CD8-positive, alpha-beta memory T cell (primary cell): ENCODE results near the gene GZMB. TPM values are rescaled to one million over a fixed set of nuclear protein-coding genes. Genes with fewer than 3 reads are reported as not detected.
"Not testable (repeated sequence)": the region's sequence is repeated elsewhere in the genome, so short reads cannot be mapped to it uniquely, and the experiment has no call there.

Experiments used
- CTCF ChIA-PET: fragments of 350-600 bp; sonication (Branson Sonifier 250); formaldehyde crosslinking; loops from one replicate; lab custom pipeline; 2021; ENCODE audit warnings: antibody characterized with exemption; lab: Charles Lee
- POLR2A ChIA-PET: fragments of 350-600 bp; sonication (Branson Sonifier 250); formaldehyde crosslinking; loops from one replicate; lab custom pipeline; 2021; ENCODE audit warnings: antibody characterized with exemption; lab: Charles Lee
- DNase-seq, 5 donors: peaks; one replicate each; pipeline versions ENCODE4 v3.0.0 to v3.0.0-alpha.2; 2020 to 2022; ENCODE audit warnings: mixed read lengths in 1 of 5
- H3K27ac ChIP-seq: one replicate; pipeline ENCODE4 v1.7.0; 2013; ENCODE audit warnings: low read depth, mild to moderate bottlenecking, low read length, moderate library complexity
- H3K27me3 ChIP-seq: 2 replicates; pipeline ENCODE4 v1.7.0; 2013; ENCODE audit warnings: low read length, mild to moderate bottlenecking; ENCODE audit not compliant: insufficient read depth, poor library complexity, severe bottlenecking
- H3K36me3 ChIP-seq: 2 replicates; pipeline ENCODE4 v1.7.0; 2013; ENCODE audit warnings: mild to moderate bottlenecking, low read length, moderate library complexity; ENCODE audit not compliant: insufficient read depth
- H3K4me1 ChIP-seq: 2 replicates; pipeline ENCODE4 v1.7.0; 2013; ENCODE audit warnings: mild to moderate bottlenecking, low read length, moderate library complexity; ENCODE audit not compliant: insufficient read depth
- H3K4me3 ChIP-seq: 2 replicates; pipeline ENCODE4 v1.7.0; 2013; ENCODE audit warnings: mild to moderate bottlenecking, low read length
- H3K9me3 ChIP-seq: 2 replicates; pipeline ENCODE4 v1.7.0; 2013; ENCODE audit warnings: mild to moderate bottlenecking, low read length
- H3K27ac Mint-ChIP-seq, 8 donors: one replicate each; pipeline ENCODE4 v1.8.0; 2020 to 2021; ENCODE audit warnings: mixed read lengths in 8 of 8, mild to moderate bottlenecking in 6 of 8, inconsistent platforms in 3 of 8, moderate library complexity in 3 of 8
- H3K27me3 Mint-ChIP-seq, 2 donors: one replicate each; pipeline ENCODE4 v1.8.0; 2020 to 2021; ENCODE audit warnings: mixed read lengths in 2 of 2, mild to moderate bottlenecking in 1 of 2, moderate library complexity in 1 of 2
- H3K36me3 Mint-ChIP-seq, 3 donors: one replicate each; pipeline ENCODE4 v1.8.0; 2020 to 2021; ENCODE audit warnings: mixed read lengths in 3 of 3, inconsistent platforms in 1 of 3, mild to moderate bottlenecking in 1 of 3
- H3K4me1 Mint-ChIP-seq, 3 donors: one replicate each; pipeline ENCODE4 v1.8.0; 2020 to 2021; ENCODE audit warnings: mixed read lengths in 3 of 3, inconsistent platforms in 1 of 3, mild to moderate bottlenecking in 1 of 3
- H3K4me3 Mint-ChIP-seq, 7 donors: one replicate each; pipeline ENCODE4 v1.8.0; 2020 to 2021; ENCODE audit warnings: mixed read lengths in 7 of 7, mild to moderate bottlenecking in 6 of 7, moderate library complexity in 4 of 7, inconsistent platforms in 2 of 7
- H3K9me3 Mint-ChIP-seq, 5 donors: one replicate each; pipeline ENCODE4 v1.8.0; 2020 to 2022; ENCODE audit warnings: mixed read lengths in 5 of 5, mild to moderate bottlenecking in 3 of 5, moderate library complexity in 2 of 5, inconsistent platforms in 1 of 5
- polyA plus RNA-seq: library from polyadenylated mRNA; unstranded; fragments of 300-500 nt; fragmentation: Illumina TruSeq; gene quantifications from one replicate; pipeline ENCODE4 v1.2.3, GENCODE V29; 2021
- total RNA-seq, 2 experiments: library from RNA; stranded (reverse); gene quantifications; one replicate each; pipeline ENCODE4 v1.2.3, GENCODE V29; 2021

GZMB gene
- total and polyA plus RNA-seq, 3 experiments from 2014 or later = 78.6 to 2,866 (median 2,724) TPM

DNA sequence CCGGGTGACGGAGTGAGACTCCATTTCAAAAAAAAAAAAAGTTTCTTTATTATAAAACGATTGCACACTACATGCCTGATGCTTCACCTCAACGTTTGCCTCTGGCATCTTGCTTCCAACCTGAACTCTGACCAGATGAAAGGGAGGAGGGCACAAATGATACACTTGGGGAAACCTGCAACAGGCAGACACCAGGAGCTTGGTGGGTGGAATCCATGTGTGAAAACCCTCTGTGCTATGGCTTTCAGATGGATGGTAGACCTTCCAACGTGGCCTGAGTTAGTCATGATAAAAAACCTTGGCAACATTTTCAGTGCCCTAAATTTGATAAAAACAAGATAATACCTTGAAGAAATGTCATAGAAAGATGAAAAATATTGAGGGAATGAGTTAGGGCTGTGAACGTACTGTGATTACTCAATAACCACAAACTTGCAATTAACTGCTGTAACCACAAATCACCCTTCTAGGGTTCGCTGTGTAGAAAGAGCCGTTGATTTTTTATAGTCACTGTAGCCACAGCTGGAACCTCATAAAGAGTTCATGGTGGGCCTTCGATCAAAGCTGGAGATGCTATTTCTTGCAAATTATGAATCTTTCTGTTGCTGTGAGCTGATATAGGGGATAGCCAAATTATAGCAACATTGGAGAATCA is 26.1 kb upstream of the GZMB start:
- H3K4me1 ChIP-seq = peaks cover 6% of the 10 kb centered on the region
- no peaks in the 10 kb centered on the region for H3K9me3 ChIP-seq
- no peak overlapping the region for H3K4me3 ChIP-seq
- H3K36me3 ChIP-seq = no peaks in the 10 kb centered on the region
- CTCF ChIA-PET = interaction anchor here (0.8 kb wide), 1 partner anchor 50 kb away, joined by 4 read pairs; no protein-coding TSS in a partner anchor
- Mint-ChIP-seq H3K27me3 (peaks cover 0 to 6% of the 10 kb centered on the region in 2 donors), H3K4me1 (peaks cover 44 to 54% (median 49%) of the 10 kb centered on the region in 3 donors), H3K36me3 (no peaks in the 10 kb centered on the region), H3K27ac (peak overlapping the region in 4 of 8 donors; percentile 5 to 58 (median 38)), H3K9me3 (no peaks in the 10 kb centered on the region), H3K4me3 (peak overlapping the region in 4 of 7 donors; percentile 0 to 27 (median 4))
- peak in 1 of 5 donors; percentile 20 for DNase-seq
- no peak overlapping the region for H3K27ac ChIP-seq
- H3K27me3 ChIP-seq = no peaks in the 10 kb centered on the region
- POLR2A ChIA-PET = no interaction called here

DNA sequence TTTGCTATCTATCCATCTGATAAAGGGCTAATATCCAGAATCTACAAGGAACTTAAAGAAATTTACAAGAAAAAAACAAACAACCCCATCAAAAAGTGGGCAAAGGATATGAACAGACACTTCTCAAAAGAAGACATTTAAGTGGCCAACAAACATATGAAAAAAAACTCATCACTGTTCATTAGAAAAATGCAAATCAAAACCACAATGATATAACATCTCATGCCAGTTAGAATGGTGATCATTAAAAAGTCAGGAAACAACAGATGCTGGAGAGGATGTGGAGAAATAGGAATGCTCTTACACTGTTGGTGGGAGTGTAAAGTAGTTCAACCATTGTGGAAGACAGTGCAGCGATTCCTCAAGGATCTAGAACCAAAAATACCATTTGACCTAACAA is 14.4 kb upstream of the GZMB start:
- DNase-seq, H3K9me3 ChIP-seq, H3K4me3 Mint-ChIP-seq, H3K4me1 Mint-ChIP-seq, CTCF ChIA-PET, POLR2A ChIA-PET, H3K36me3 Mint-ChIP-seq, H3K27ac ChIP-seq, H3K27me3 ChIP-seq, H3K4me1 ChIP-seq, H3K4me3 ChIP-seq, H3K27ac Mint-ChIP-seq, H3K36me3 ChIP-seq: not testable (repeated sequence)
- Mint-ChIP-seq H3K9me3 (peaks cover 0 to 11% (median 7%) of the 10 kb centered on the region in 5 donors), H3K27me3 (peaks cover 3 to 16% of the 10 kb centered on the region in 2 donors)

DNA sequence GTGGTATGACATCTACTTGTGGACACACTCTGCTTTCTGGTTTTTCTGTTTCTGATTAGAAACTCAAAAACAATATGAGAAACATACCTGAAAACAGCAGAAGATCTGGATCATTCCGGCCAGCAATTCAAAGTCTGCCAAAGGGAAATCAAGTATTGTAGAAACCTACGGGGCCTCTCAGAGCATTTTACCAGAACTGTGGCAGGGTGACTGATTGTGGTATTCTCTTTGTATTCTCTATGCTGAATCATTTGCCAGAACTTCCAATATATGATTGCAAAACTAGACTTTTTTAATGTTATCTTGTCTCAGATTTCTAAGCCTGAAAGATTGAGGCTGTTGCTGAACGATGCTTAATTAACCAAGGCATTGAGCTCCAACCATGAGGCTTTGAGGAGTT is 5.9 kb upstream of the GZMB start:
- ChIA-PET POLR2A (no interaction called here), CTCF (interaction anchor here (0.9 kb wide), 1 partner anchor 9 kb away, joined by 3 read pairs; no protein-coding TSS in a partner anchor)
- peaks cover 2 to 6% of the 10 kb centered on the region in 2 donors for H3K27me3 Mint-ChIP-seq
- Histone ChIP-seq H3K4me1 (no peaks in the 10 kb centered on the region), H3K9me3 (no peaks in the 10 kb centered on the region), H3K36me3 (no peaks in the 10 kb centered on the region), H3K27me3 (no peaks in the 10 kb centered on the region), H3K27ac (no peak overlapping the region), H3K4me3 (no peak overlapping the region)
- peaks cover 0 to 3% (median under 1%) of the 10 kb centered on the region in 3 donors for H3K4me1 Mint-ChIP-seq
- DNase-seq = no peak
- peaks cover 0 to 4% (median 0%) of the 10 kb centered on the region in 3 donors for H3K36me3 Mint-ChIP-seq
- no peaks in the 10 kb centered on the region for H3K9me3 Mint-ChIP-seq
- no peak overlapping the region for H3K27ac Mint-ChIP-seq
- H3K4me3 Mint-ChIP-seq = no peak overlapping the region

DNA sequence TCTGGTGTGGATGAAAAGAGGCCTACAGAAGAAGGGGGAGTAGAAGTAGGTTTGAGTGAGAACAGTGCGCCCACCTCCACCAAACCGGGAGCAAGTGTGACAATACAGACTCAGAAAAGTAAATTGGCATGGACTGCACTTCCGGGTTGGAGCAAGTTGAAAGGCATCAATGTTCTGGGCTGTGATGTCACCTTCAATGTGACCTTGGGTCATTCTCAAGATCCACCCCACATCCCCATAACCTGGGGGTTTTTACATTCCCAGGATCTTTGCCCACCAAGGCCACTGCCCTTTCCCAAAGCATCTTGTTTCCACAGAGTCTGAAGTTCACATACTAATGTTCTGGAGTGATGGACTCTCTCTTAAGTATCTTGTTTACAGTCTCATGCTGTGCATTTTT is 5.3 kb upstream of the GZMB start:
- peak overlapping the region in 1 of 8 donors; percentile 32 for H3K27ac Mint-ChIP-seq
- peaks cover under 1% of the 10 kb centered on the region for H3K4me1 ChIP-seq
- CTCF ChIA-PET = no interaction called here

DNA sequence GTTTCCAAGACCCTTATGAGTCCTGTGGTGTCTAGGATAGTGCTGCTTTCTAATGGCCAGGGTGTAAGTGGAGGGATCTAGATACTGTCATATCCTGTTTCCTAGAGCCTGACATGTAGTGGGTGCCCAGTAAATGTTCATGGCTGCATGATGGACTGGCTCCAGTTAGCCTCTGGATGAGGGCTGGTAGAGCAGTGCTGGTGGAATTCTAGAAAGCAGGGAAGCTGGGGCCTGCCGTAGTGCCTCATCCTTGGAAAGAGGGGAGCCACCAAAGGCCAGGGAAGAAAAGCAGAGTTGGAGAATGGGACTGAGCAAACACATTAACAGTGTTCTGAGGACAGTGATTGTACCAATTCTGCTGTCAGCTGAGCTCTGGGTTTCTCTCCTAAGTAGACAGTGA is 637 bp downstream of the GZMB start:
- H3K9me3 ChIP-seq = no peaks in the 10 kb centered on the region
- CTCF ChIA-PET = no interaction called here
- no peaks in the 10 kb centered on the region for H3K27me3 ChIP-seq
- Mint-ChIP-seq H3K27me3 (peaks cover 0 to 2% of the 10 kb centered on the region in 2 donors), H3K9me3 (no peaks in the 10 kb centered on the region), H3K4me1 (peaks cover 24 to 32% (median 28%) of the 10 kb centered on the region in 3 donors), H3K36me3 (peaks cover 0 to 4% (median 0%) of the 10 kb centered on the region in 3 donors), H3K27ac (peak overlapping the region; percentile 54 to 99 (median 84)), H3K4me3 (peak overlapping the region in 6 of 7 donors; percentile 28 to 90 (median 49))
- no peak for DNase-seq
- peak overlapping the region; percentile 49 for H3K27ac ChIP-seq
- H3K4me1 ChIP-seq = peaks cover 14% of the 10 kb centered on the region
- H3K36me3 ChIP-seq = no peaks in the 10 kb centered on the region
- POLR2A ChIA-PET = no interaction called here
- peak overlapping the region; percentile 19 for H3K4me3 ChIP-seq

More for the DNA sequence above, 5.3 kb upstream of the GZMB start:
- Mint-ChIP-seq H3K9me3 (no peaks in the 10 kb centered on the region), H3K27me3 (peaks cover 2 to 6% of the 10 kb centered on the region in 2 donors), H3K4me3 (no peak overlapping the region), H3K36me3 (peaks cover 0 to 4% (median 0%) of the 10 kb centered on the region in 3 donors), H3K4me1 (peaks cover 6% of the 10 kb centered on the region in 3 donors)
- Histone ChIP-seq H3K9me3 (no peaks in the 10 kb centered on the region), H3K27ac (no peak overlapping the region), H3K36me3 (no peaks in the 10 kb centered on the region), H3K27me3 (no peaks in the 10 kb centered on the region), H3K4me3 (no peak overlapping the region)
- DNase-seq = no peak
- POLR2A ChIA-PET = no interaction called here

DNA sequence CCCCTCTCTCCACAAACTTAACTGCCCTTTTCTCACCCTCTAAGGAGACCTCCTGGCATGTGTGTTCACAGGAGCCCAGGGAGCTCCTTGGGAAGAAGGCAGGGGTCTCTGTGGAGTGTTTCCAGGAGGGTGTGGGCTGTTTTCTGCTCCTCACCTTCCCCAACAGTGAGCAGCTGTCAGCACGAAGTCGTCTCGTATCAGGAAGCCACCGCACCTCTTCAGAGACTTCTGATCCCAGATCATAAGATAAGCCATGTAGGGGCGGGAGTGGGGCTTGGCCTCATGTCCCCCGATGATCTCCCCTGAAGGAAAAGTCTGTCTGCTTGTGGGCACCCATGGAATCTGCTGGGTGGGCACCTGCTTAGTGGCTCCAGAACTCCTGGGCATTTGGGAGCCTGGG is 1.2 kb downstream of the GZMB start:
- Histone ChIP-seq H3K27ac (peak overlapping the region; percentile 49), H3K27me3 (no peaks in the 10 kb centered on the region), H3K4me3 (peak overlapping the region; percentile 19), H3K4me1 (peaks cover 14% of the 10 kb centered on the region), H3K9me3 (no peaks in the 10 kb centered on the region), H3K36me3 (no peaks in the 10 kb centered on the region)
- CTCF ChIA-PET = no interaction called here
- H3K4me1 Mint-ChIP-seq = peaks cover 28 to 33% (median 28%) of the 10 kb centered on the region in 3 donors
- no peaks in the 10 kb centered on the region for H3K36me3 Mint-ChIP-seq
- no peak for DNase-seq
- POLR2A ChIA-PET = no interaction called here
- H3K9me3 Mint-ChIP-seq = no peaks in the 10 kb centered on the region
- peaks cover 0 to 2% of the 10 kb centered on the region in 2 donors for H3K27me3 Mint-ChIP-seq
- peak overlapping the region in 6 of 7 donors; percentile 7 to 90 (median 52) for H3K4me3 Mint-ChIP-seq
- H3K27ac Mint-ChIP-seq = peak overlapping the region in 7 of 8 donors; percentile 54 to 99 (median 86)

DNA sequence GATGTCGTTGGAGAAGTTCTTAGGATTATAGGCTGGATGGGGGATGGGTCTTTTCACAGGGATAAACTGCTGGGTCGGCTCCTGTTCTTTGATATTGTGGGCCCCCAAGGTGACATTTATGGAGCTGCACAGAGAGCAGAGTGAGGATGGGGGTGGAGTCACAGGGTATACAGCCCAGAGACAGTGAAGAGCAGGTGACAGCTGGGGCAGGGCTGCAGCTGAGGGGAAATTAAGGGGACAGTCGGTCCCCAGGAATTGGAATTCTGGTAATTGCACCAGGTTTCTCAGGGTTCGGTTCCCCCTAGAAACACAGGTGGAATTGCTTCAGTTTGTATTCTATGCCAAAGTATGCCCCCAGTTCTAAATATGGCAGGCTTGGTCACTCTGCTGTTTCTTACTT is 1.7 kb downstream of the GZMB start:
- ChIA-PET POLR2A (no interaction called here), CTCF (no interaction called here)
- no peaks in the 10 kb centered on the region for H3K9me3 ChIP-seq
- H3K4me1 Mint-ChIP-seq = peaks cover 29 to 38% (median 30%) of the 10 kb centered on the region in 3 donors
- peak overlapping the region in 6 of 8 donors; percentile 18 to 95 (median 84) for H3K27ac Mint-ChIP-seq
- no peaks in the 10 kb centered on the region for H3K36me3 ChIP-seq
- no peak for DNase-seq
- H3K9me3 Mint-ChIP-seq = no peaks in the 10 kb centered on the region
- H3K4me3 ChIP-seq = no peak overlapping the region
- no peak overlapping the region for H3K27ac ChIP-seq
- H3K36me3 Mint-ChIP-seq = peaks cover 0 to 2% (median 0%) of the 10 kb centered on the region in 3 donors
- peaks cover 0 to 3% of the 10 kb centered on the region in 2 donors for H3K27me3 Mint-ChIP-seq
- no peaks in the 10 kb centered on the region for H3K27me3 ChIP-seq
- peak overlapping the region in 4 of 7 donors; percentile 58 to 88 (median 70) for H3K4me3 Mint-ChIP-seq
- H3K4me1 ChIP-seq = peaks cover 14% of the 10 kb centered on the region

DNA sequence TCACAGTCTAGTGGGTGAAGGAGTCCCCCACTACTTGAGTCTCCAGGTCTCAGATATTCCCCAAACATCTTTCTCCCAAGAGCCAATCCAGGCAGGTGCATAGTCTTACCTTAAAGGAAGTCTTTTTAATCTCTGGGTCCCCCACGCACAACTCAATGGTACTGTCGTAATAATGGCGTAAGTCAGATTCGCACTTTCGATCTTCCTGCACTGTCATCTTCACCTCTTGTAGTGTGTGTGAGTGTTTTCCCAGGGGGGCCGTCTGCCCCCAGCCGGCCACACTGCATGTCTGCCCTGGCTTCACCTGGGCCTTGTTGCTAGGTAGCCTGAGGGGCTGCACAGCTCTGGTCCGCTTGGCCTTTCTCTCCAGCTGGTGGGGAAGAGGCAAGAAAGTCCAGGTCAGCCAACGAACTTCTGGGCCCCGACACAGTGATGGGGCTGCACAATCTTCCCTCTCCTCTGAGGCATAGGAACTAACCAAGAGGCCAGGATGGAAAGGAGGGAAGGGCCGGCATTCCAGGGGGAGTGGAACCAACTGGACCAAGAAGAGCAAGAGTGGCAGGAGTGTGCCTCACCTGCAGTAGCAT is 2.1 kb downstream of the GZMB start:
- Histone ChIP-seq H3K36me3 (no peaks in the 10 kb centered on the region), H3K27me3 (no peaks in the 10 kb centered on the region), H3K4me1 (peaks cover 14% of the 10 kb centered on the region), H3K9me3 (no peaks in the 10 kb centered on the region), H3K27ac (no peak overlapping the region), H3K4me3 (no peak overlapping the region)
- Mint-ChIP-seq H3K36me3 (peaks cover 0 to 2% (median 0%) of the 10 kb centered on the region in 3 donors), H3K27me3 (peaks cover 0 to 5% of the 10 kb centered on the region in 2 donors), H3K4me1 (peaks cover 29 to 38% (median 30%) of the 10 kb centered on the region in 3 donors), H3K4me3 (peak overlapping the region in 5 of 7 donors; percentile 52 to 88 (median 67)), H3K27ac (peak overlapping the region in 7 of 8 donors; percentile 69 to 95 (median 83)), H3K9me3 (no peaks in the 10 kb centered on the region)
- no peak for DNase-seq
- ChIA-PET POLR2A (no interaction called here), CTCF (no interaction called here)
